ENCODE data around the gene SUN3. TPM values are rescaled to one million over a fixed set of nuclear protein-coding genes. Genes with fewer than 3 reads are reported as not detected.

Gene SUN3
- polyA plus RNA-seq, 1 of the 3 experiments (the other 2 are of a cell fraction), result 0.12 TPM

DNA sequence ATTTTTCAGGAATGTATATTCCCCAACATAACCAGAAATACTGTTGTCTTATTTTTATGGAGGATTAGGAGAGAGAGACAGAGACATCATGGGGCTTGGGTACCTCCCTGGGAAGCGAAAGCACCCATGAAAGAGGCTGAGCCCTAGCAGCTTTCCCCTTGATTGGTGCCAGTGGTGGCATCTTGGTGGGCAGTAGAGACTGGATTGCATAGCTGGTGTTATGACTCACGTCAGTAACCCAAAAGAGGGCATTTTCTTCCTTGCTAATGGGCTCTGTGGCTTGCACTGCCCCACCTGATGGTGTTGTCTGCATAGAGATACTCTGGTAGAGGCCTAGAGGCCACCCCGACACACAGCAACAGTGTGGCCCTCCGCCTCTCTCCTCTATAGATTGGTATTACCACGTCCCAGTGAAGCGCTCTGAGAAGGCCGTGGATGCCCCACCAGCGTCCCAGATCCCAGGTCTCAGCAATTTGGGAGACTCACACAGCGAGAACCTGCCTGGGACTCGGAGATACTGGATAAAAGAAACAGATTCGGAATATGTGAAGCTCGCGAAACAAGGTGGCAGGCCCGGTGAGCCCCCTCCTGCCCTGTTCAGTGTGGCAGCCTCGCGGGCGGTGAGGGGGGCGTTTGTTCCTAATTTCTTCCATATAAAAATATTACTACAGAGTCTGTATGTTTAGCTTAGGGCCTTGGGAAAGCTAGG lies 12.2 kb upstream of the SUN3 start:
- peak overlapping the region in 1 of 2 experiments; percentile 87; a peak in 3 of 4 replicates for H3K27ac ChIP-seq (ENCODE audit: low read depth in 2 of 2, low read length in 1 of 2)
- H2AFZ ChIP-seq (ENCODE audit: low read depth), result peak overlapping the region; percentile 29; the same call in 1 of the 2 replicates
- no peak for DNase-seq
- no peak for TF ChIP-seq EP300 (IDR thresholded peaks at IDR 0.05; ENCODE audit: borderline replicate concordance in 1 of 2, low read depth in 1 of 2, low read length in 1 of 2)
- peak; percentile 22; the same call in 1 of the 2 replicates for TF ChIP-seq FOSL2 (IDR thresholded peaks at IDR 0.05; ENCODE audit: borderline replicate concordance, low read depth)
- peaks cover 20% of the 10 kb centered on the region for H3F3A ChIP-seq (replicated peaks; ENCODE audit: insufficient read depth)
- H3K9ac ChIP-seq, result no peak overlapping the region; the same call in 1 of the 2 replicates
- no peaks in the 10 kb centered on the region for H3K79me2 ChIP-seq (ENCODE audit: insufficient read depth)
- peaks cover 5 to 26% of the 10 kb centered on the region in 2 experiments for H3K4me1 ChIP-seq (ENCODE audit: control insufficient read depth in 1 of 2, insufficient read depth in 2 of 2, low read depth in 1 of 2, low read length in 1 of 2)
- CTCF ChIA-PET, result interaction anchor here (1.9 kb wide), 1 partner anchor 96 kb away, joined by 7 read pairs; no protein-coding TSS in a partner anchor
- H3K27me3 ChIP-seq (ENCODE audit: insufficient read depth), result no peaks in the 10 kb centered on the region
- no peaks in the 10 kb centered on the region for H3K9me3 ChIP-seq
- peak overlapping the region; percentile 46 for H3K4me2 ChIP-seq
- no peaks in the 10 kb centered on the region for H3K36me3 ChIP-seq (replicated peaks in 1 of 2; ENCODE audit: control insufficient read depth in 1 of 2, insufficient read depth in 2 of 2, low read length in 1 of 2)
- 69% methylated on average over 13 of the region's 18 CpGs for WGBS (ENCODE audit: low lambda C conversion rate)
- H3K9me2 ChIP-seq, result no peaks in the 10 kb centered on the region
- no peak overlapping the region for H3K4me3 ChIP-seq (ENCODE audit: low read depth in 2 of 2, low read length in 1 of 2)
- POLR2A ChIA-PET, result interaction anchor here (1.3 kb wide), 1 partner anchor 68 kb away, joined by 3 read pairs; no protein-coding TSS in a partner anchor
- no peaks in the 10 kb centered on the region for H4K20me1 ChIP-seq (ENCODE audit: insufficient read depth)

DNA sequence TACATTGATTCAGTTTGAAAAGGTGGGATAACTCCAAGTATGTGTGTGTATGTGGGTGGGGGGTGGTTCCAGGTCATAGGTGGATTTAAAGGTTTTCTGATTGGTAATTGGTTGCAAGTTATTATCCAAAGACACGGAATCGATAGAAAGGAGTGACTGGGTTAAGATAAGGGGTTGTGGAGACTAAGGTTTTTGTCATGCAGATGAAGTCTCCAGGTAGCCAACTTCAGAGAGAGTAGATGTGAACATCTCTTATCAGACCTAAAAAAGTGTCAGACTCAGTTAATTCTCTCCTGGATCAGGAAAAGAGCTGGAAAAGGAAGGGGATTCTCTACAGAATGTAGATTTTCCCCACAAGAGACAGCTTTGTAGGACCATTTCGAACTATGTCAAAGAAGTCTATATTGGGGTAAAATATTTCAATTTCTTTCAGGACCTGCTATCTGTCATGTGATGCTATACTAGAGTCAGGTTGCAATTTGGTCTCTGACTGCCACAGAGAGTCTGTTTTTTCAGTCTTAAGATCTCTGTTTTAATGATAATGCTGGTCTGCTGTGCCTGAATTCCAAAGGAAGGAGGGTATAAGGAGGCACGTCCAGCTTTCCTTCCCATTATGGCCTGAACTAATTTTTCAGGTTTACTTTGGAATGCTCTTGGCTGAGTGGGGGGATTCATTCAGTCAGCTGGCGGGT lies 10.1 kb upstream of the SUN3 start:
- POLR2A ChIA-PET, result no interaction called here
- no peak overlapping the region for H2AFZ ChIP-seq (ENCODE audit: low read depth)
- no peak overlapping the region for H3K27ac ChIP-seq (ENCODE audit: low read depth in 2 of 2, low read length in 1 of 2)
- no peaks in the 10 kb centered on the region for H3K36me3 ChIP-seq (replicated peaks in 1 of 2; ENCODE audit: control insufficient read depth in 1 of 2, insufficient read depth in 2 of 2, low read length in 1 of 2)
- DNase-seq, result no peak
- H3K9ac ChIP-seq, result no peak overlapping the region
- peaks cover 20% of the 10 kb centered on the region for H3F3A ChIP-seq (replicated peaks; ENCODE audit: insufficient read depth)
- no peak overlapping the region for H3K4me3 ChIP-seq (ENCODE audit: low read depth in 2 of 2, low read length in 1 of 2)
- no peaks in the 10 kb centered on the region for H3K9me2 ChIP-seq
- 50% methylated on average over 5 of the region's 5 CpGs for WGBS (ENCODE audit: low lambda C conversion rate)
- CTCF ChIA-PET, result interaction anchor here (0.6 to 1.6 kb wide), 2 partner anchors 70 to 75 kb away, joined by 4 read pairs; no protein-coding TSS in a partner anchor
- no peak overlapping the region for H3K4me2 ChIP-seq
- TF ChIP-seq, protein P1, sequence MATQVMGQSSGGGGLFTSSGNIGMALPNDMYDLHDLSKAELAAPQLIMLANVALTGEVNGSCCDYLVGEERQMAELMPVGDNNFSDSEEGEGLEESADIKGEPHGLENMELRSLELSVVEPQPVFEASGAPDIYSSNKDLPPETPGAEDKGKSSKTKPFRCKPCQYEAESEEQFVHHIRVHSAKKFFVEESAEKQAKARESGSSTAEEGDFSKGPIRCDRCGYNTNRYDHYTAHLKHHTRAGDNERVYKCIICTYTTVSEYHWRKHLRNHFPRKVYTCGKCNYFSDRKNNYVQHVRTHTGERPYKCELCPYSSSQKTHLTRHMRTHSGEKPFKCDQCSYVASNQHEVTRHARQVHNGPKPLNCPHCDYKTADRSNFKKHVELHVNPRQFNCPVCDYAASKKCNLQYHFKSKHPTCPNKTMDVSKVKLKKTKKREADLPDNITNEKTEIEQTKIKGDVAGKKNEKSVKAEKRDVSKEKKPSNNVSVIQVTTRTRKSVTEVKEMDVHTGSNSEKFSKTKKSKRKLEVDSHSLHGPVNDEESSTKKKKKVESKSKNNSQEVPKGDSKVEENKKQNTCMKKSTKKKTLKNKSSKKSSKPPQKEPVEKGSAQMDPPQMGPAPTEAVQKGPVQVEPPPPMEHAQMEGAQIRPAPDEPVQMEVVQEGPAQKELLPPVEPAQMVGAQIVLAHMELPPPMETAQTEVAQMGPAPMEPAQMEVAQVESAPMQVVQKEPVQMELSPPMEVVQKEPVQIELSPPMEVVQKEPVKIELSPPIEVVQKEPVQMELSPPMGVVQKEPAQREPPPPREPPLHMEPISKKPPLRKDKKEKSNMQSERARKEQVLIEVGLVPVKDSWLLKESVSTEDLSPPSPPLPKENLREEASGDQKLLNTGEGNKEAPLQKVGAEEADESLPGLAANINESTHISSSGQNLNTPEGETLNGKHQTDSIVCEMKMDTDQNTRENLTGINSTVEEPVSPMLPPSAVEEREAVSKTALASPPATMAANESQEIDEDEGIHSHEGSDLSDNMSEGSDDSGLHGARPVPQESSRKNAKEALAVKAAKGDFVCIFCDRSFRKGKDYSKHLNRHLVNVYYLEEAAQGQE (IDR thresholded peaks at IDR 0.05; ENCODE audit: low read depth, low read length), result no peak
- TF ChIP-seq, protein P2, sequence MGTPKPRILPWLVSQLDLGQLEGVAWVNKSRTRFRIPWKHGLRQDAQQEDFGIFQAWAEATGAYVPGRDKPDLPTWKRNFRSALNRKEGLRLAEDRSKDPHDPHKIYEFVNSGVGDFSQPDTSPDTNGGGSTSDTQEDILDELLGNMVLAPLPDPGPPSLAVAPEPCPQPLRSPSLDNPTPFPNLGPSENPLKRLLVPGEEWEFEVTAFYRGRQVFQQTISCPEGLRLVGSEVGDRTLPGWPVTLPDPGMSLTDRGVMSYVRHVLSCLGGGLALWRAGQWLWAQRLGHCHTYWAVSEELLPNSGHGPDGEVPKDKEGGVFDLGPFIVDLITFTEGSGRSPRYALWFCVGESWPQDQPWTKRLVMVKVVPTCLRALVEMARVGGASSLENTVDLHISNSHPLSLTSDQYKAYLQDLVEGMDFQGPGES (IDR thresholded peaks at IDR 0.05; ENCODE audit: low read depth, low read length), result no peak
- TF ChIP-seq RFX5 (IDR thresholded peaks at IDR 0.05; ENCODE audit: low read length) (no peak), MEF2A (IDR thresholded peaks at IDR 0.05; ENCODE audit: borderline replicate concordance, low read depth) (no peak), MXI1 (IDR thresholded peaks at IDR 0.05; ENCODE audit: low read depth, low read length) (no peak), FOXJ3 (CRISPR knock-in tag; IDR thresholded peaks at IDR 0.05) (no peak), EZH2phosphoT487 (IDR thresholded peaks at IDR 0.05; ENCODE audit: borderline replicate concordance, low read depth) (no peak), TEAD4 (IDR thresholded peaks at IDR 0.05; ENCODE audit: borderline replicate concordance, insufficient read depth) (no peak), TCF12 (IDR thresholded peaks at IDR 0.05) (no peak), POLR2AphosphoS5 (IDR thresholded peaks at IDR 0.05; ENCODE audit: low read depth, low read length) (no peak), JUND (IDR thresholded peaks at IDR 0.05) (no peak), ELF1 (IDR thresholded peaks at IDR 0.05) (no peak), RAD21 (IDR thresholded peaks at IDR 0.05; ENCODE audit: low read length) (no peak), SIN3A (IDR thresholded peaks at IDR 0.05; ENCODE audit: borderline replicate concordance, low read depth, low read length) (no peak), CHD2 (IDR thresholded peaks at IDR 0.05; ENCODE audit: low read length, partially characterized antibody) (no peak), SMC3 (IDR thresholded peaks at IDR 0.05; ENCODE audit: low read depth, low read length) (no peak), NFIC (IDR thresholded peaks at IDR 0.05; ENCODE audit: borderline replicate concordance) (no peak), EP300 (IDR thresholded peaks at IDR 0.05; ENCODE audit: borderline replicate concordance in 1 of 2, low read depth in 1 of 2, low read length in 1 of 2) (no peak), FOSL2 (IDR thresholded peaks at IDR 0.05; ENCODE audit: borderline replicate concordance, low read depth) (no peak), RCOR1 (IDR thresholded peaks at IDR 0.05; ENCODE audit: low read length) (no peak)
- H3K9me3 ChIP-seq, result no peaks in the 10 kb centered on the region
- H3K79me2 ChIP-seq (ENCODE audit: insufficient read depth), result no peaks in the 10 kb centered on the region
- H4K20me1 ChIP-seq (ENCODE audit: insufficient read depth), result no peaks in the 10 kb centered on the region
- no peaks in the 10 kb centered on the region; the same call in 1 of the 2 replicates for H3K27me3 ChIP-seq (ENCODE audit: insufficient read depth)
- H3K4me1 ChIP-seq (ENCODE audit: control insufficient read depth in 1 of 2, insufficient read depth in 2 of 2, low read depth in 1 of 2, low read length in 1 of 2), result peaks cover 14 to 31% of the 10 kb centered on the region in 2 experiments
